ENCODE results near the gene LYPD1. TPM values are rescaled to one million over a fixed set of nuclear protein-coding genes. Genes with fewer than 3 reads are reported as not detected.

The LYPD1 gene
- total RNA-seq, 1 donor from 2014 or later, result 6.0 TPM

DNA sequence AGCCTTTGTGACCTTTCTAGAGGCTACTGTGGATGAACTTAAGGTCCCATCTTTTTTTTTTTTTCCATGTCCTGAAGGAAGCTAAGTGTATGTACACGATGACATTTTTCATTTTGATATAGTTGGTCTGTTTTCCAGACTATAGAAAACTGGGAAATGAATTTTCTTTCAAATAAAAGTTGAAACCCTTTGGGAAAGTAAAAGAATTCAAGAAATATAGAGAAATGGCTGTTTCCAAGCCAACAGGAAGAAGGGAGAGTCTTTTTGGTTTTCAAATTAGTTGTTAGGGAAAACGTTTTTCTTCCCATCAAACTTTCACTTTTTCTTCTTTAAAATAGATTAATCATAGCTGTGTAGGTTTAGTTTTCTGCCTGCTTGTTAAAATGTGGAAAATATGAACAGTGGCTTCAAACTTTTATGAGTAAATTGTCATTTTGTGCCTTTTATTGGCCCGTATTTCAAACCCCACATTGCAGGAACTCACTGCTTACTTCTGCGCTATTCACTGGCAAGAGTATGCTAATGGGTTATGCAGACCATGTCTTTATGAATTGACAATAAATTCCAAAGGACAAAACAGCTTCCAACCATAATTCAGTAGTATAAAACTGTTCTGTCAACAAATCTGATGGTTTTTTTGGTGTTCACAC lies 27.7 kb upstream of the LYPD1 start:
- H3K4me2 ChIP-seq, result no peak overlapping the region
- H3K4me3 ChIP-seq, result no peak overlapping the region
- no peaks in the 10 kb centered on the region for H3K9me3 ChIP-seq (ENCODE audit: low read depth)
- H3K27ac ChIP-seq, result no peak overlapping the region
- Mint-ChIP-seq H3K27me3 (ENCODE audit: insufficient read depth, low read depth) (peaks cover 2% of the 10 kb centered on the region), H3K9me3 (no peaks in the 10 kb centered on the region), H3K4me1 (no peaks in the 10 kb centered on the region), H3K4me3 (no peak overlapping the region), H3K36me3 (peaks cover 4% of the 10 kb centered on the region), H3K27ac (no peak overlapping the region)
- H3K36me3 ChIP-seq, result no peaks in the 10 kb centered on the region
- no peaks in the 10 kb centered on the region for H3K79me2 ChIP-seq (ENCODE audit: low read depth)
- H3K9ac ChIP-seq, result no peak overlapping the region
- no peaks in the 10 kb centered on the region for H4K20me1 ChIP-seq (ENCODE audit: low read depth)
- no peak for DNase-seq (ENCODE audit: low spot score)
- H2AFZ ChIP-seq (replicated peaks), result no peak overlapping the region
- H3K27me3 ChIP-seq, result no peaks in the 10 kb centered on the region
- no peaks in the 10 kb centered on the region for H3F3A ChIP-seq (ENCODE audit: low read depth)
- TF ChIP-seq, protein P1, sequence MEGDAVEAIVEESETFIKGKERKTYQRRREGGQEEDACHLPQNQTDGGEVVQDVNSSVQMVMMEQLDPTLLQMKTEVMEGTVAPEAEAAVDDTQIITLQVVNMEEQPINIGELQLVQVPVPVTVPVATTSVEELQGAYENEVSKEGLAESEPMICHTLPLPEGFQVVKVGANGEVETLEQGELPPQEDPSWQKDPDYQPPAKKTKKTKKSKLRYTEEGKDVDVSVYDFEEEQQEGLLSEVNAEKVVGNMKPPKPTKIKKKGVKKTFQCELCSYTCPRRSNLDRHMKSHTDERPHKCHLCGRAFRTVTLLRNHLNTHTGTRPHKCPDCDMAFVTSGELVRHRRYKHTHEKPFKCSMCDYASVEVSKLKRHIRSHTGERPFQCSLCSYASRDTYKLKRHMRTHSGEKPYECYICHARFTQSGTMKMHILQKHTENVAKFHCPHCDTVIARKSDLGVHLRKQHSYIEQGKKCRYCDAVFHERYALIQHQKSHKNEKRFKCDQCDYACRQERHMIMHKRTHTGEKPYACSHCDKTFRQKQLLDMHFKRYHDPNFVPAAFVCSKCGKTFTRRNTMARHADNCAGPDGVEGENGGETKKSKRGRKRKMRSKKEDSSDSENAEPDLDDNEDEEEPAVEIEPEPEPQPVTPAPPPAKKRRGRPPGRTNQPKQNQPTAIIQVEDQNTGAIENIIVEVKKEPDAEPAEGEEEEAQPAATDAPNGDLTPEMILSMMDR (IDR thresholded peaks at IDR 0.05), result no peak
- TF ChIP-seq EZH2 (IDR thresholded peaks at IDR 0.05) (no peak), EZH2phosphoT487 (IDR thresholded peaks at IDR 0.05) (no peak)
- H3K4me1 ChIP-seq, result no peaks in the 10 kb centered on the region

DNA sequence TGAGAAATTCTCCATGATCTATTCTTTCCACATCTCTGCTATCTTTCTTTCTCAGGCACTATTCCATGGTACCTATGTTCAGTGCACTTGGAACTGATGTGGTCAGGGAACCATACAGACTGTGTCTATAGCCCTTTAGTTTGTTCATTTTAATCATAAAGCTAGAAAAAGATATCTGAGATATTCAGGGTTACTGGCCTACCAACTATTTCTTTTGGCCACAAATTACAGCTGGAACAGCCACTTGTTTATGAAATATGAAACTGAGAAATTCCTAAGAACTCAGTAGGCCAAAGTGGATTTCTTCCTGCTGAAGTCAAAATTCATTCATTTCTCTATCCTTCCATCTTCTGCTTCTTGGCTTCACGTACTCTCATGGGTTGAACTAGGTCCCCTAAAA lies 22.8 kb upstream of the LYPD1 start:
- DNase-seq (ENCODE audit: low spot score), result no peak
- no peak for TF ChIP-seq EZH2phosphoT487 (IDR thresholded peaks at IDR 0.05)
- TF ChIP-seq EZH2 (IDR thresholded peaks at IDR 0.05), result no peak
- TF ChIP-seq, protein P1 (IDR thresholded peaks at IDR 0.05), result no peak
- Mint-ChIP-seq H3K4me3 (no peak overlapping the region), H3K4me1 (no peaks in the 10 kb centered on the region), H3K36me3 (peaks cover 4% of the 10 kb centered on the region), H3K27ac (no peak overlapping the region), H3K27me3 (ENCODE audit: insufficient read depth, low read depth) (peaks cover 2% of the 10 kb centered on the region), H3K9me3 (no peaks in the 10 kb centered on the region)
- no peaks in the 10 kb centered on the region for H3K36me3 ChIP-seq
- H3F3A ChIP-seq (ENCODE audit: low read depth), result no peaks in the 10 kb centered on the region
- H3K79me2 ChIP-seq (ENCODE audit: low read depth), result no peaks in the 10 kb centered on the region
- no peak overlapping the region for H3K4me2 ChIP-seq
- no peak overlapping the region for H3K4me3 ChIP-seq
- H3K27ac ChIP-seq, result no peak overlapping the region
- no peaks in the 10 kb centered on the region for H3K27me3 ChIP-seq
- H4K20me1 ChIP-seq (ENCODE audit: low read depth), result no peaks in the 10 kb centered on the region
- no peaks in the 10 kb centered on the region for H3K4me1 ChIP-seq
- H3K9ac ChIP-seq, result no peak overlapping the region
- H3K9me3 ChIP-seq (ENCODE audit: low read depth), result no peaks in the 10 kb centered on the region
- no peak overlapping the region for H2AFZ ChIP-seq (replicated peaks)

- no peak for TF ChIP-seq EZH2 (IDR thresholded peaks at IDR 0.05)
- TF ChIP-seq, protein P1 (IDR thresholded peaks at IDR 0.05), result no peak
- TF ChIP-seq EZH2phosphoT487 (IDR thresholded peaks at IDR 0.05), result no peak
- Mint-ChIP-seq H3K27me3 (ENCODE audit: insufficient read depth, low read depth) (peaks cover 2% of the 10 kb centered on the region), H3K4me1 (no peaks in the 10 kb centered on the region), H3K4me3 (no peak overlapping the region), H3K9me3 (no peaks in the 10 kb centered on the region), H3K36me3 (peaks cover 4% of the 10 kb centered on the region), H3K27ac (no peak overlapping the region)
- no peak for DNase-seq (ENCODE audit: low spot score)
- Histone ChIP-seq H2AFZ (replicated peaks) (no peak overlapping the region), H3K4me1 (no peaks in the 10 kb centered on the region), H3K27ac (no peak overlapping the region), H3F3A (ENCODE audit: low read depth) (no peaks in the 10 kb centered on the region), H3K9ac (no peak overlapping the region), H3K79me2 (ENCODE audit: low read depth) (no peaks in the 10 kb centered on the region), H3K27me3 (no peaks in the 10 kb centered on the region), H3K4me3 (no peak overlapping the region), H3K9me3 (ENCODE audit: low read depth) (no peaks in the 10 kb centered on the region), H3K36me3 (no peaks in the 10 kb centered on the region), H4K20me1 (ENCODE audit: low read depth) (no peaks in the 10 kb centered on the region), H3K4me2 (no peak overlapping the region)
These were observed 21.6 kb upstream of the LYPD1 start for GRCh38 chr2:132691556-132691955.

Data from neural progenitor cell (in vitro differentiated cells).